NCI-H2171 treated with DMSO at 0.1 percent for 48 hours (cell line): ENCODE results near the gene SPATS1.
"Not testable (repeated sequence)": the region's sequence is repeated elsewhere in the genome, so short reads cannot be mapped to it uniquely, and the experiment has no call there.

Experiments
- DNase-seq: peaks from one replicate; lab custom pipeline; 2025; lab: John Stamatoyannopoulos, UW

The SPATS1 gene

GRCh38 chr6:44342052-44342451 is 398 bp upstream of the SPATS1 start:
- no peak for DNase-seq

GRCh38 chr6:44346818-44347217 is 4.4 kb downstream of the SPATS1 start:
- not testable (repeated sequence) for DNase-seq

- DNase-seq, result no peak
These were observed 7.6 kb downstream of the SPATS1 start for GRCh38 chr6:44349904-44350649.

- DNase-seq, result not testable (repeated sequence)
These were observed 8.2 kb downstream of the SPATS1 start for GRCh38 chr6:44350650-44350994.

- no peak for DNase-seq
These were observed 9.8 kb downstream of the SPATS1 start for GRCh38 chr6:44352259-44352658.

GRCh38 chr6:44353336-44353735 is 10.9 kb downstream of the SPATS1 start:
- no peak for DNase-seq

GRCh38 chr6:44355640-44356039 is 13.2 kb downstream of the SPATS1 start:
- DNase-seq, result no peak

GRCh38 chr6:44356487-44356886 is 14.0 kb downstream of the SPATS1 start:
- DNase-seq, result no peak

GRCh38 chr6:44359973-44360372 is 17.5 kb downstream of the SPATS1 start:
- DNase-seq, result no peak

GRCh38 chr6:44361947-44362346 is 19.5 kb downstream of the SPATS1 start:
- no peak for DNase-seq

GRCh38 chr6:44363377-44363926 is 21.0 kb downstream of the SPATS1 start:
- DNase-seq, result no peak

GRCh38 chr6:44366781-44367180 is 24.3 kb downstream of the SPATS1 start:
- no peak for DNase-seq

- DNase-seq, result no peak
These were observed 25.2 kb downstream of the SPATS1 start for GRCh38 chr6:44367681-44368080.

- no peak for DNase-seq
These were observed 30.6 kb downstream of the SPATS1 start for GRCh38 chr6:44373051-44373450.

GRCh38 chr6:44373787-44374186 is 31.3 kb downstream of the SPATS1 start:
- DNase-seq, result no peak

- no peak for DNase-seq
These were observed 32.6 kb downstream of the SPATS1 start for GRCh38 chr6:44375071-44375470.

- no peak for DNase-seq
These were observed 35.0 kb downstream of the SPATS1 start for GRCh38 chr6:44377484-44377883.

- DNase-seq, result no peak
These were observed 35.5 kb downstream of the SPATS1 start for GRCh38 chr6:44377971-44378370.

GRCh38 chr6:44381739-44382138 is 39.3 kb downstream of the SPATS1 start:
- no peak for DNase-seq

- DNase-seq, result no peak
These were observed 44.0 kb downstream of the SPATS1 start for GRCh38 chr6:44386364-44386928.

GRCh38 chr6:44386929-44387345 is 44.5 kb downstream of the SPATS1 start:
- DNase-seq, result no peak

GRCh38 chr6:44387346-44388134 is 45.1 kb downstream of the SPATS1 start, which contains the start of gene CDC5L:
Gene CDC5L (plus strand): TSS chr6:44387706. CDS start chr6:44387824, 118 bp downstream.
- peak; percentile 100 for DNase-seq

- no peak for DNase-seq
These were observed 45.7 kb downstream of the SPATS1 start for GRCh38 chr6:44388135-44388487.
